Stimulated activated CD8-positive, alpha-beta memory T cell treated with anti-CD3 and anti-CD28 coated beads, Interleukin-12 subunit alpha, Interleukin-12 subunit beta, amount 100 ng/mL, for 1 hour (primary cell): Measurements from ENCODE around the gene PGBD5.

Source experiments
- DNase-seq: peaks from one replicate; pipeline ENCODE4 v3.0.0-alpha.2; 2020; ENCODE audit warnings: low read depth

PGBD5 gene

GRCh38 chr1:230396966-230397365 lies 29.2 kb downstream of the PGBD5 start:
- DNase-seq, result no peak

GRCh38 chr1:230395932-230396331 lies 30.2 kb downstream of the PGBD5 start:
- no peak for DNase-seq

GRCh38 chr1:230394741-230395140 lies 31.4 kb downstream of the PGBD5 start:
- no peak for DNase-seq

GRCh38 chr1:230394134-230394533 lies 32.0 kb downstream of the PGBD5 start:
- DNase-seq, result no peak

- DNase-seq, result no peak
Observed at GRCh38 chr1:230393722-230394121, 32.4 kb downstream of the PGBD5 start.

- no peak for DNase-seq
Observed at GRCh38 chr1:230392920-230393521, 33.1 kb downstream of the PGBD5 start.

GRCh38 chr1:230392536-230392909 lies 33.6 kb downstream of the PGBD5 start:
- DNase-seq, result no peak

GRCh38 chr1:230391776-230392535 lies 34.2 kb downstream of the PGBD5 start:
- no peak for DNase-seq

- DNase-seq, result no peak
Observed at GRCh38 chr1:230390371-230390770, 35.8 kb downstream of the PGBD5 start.

- no peak for DNase-seq
Observed at GRCh38 chr1:230387876-230388275, 38.3 kb downstream of the PGBD5 start.

- no peak for DNase-seq
Observed at GRCh38 chr1:230387296-230387695, 38.8 kb downstream of the PGBD5 start.

GRCh38 chr1:230386637-230387262 lies 39.4 kb downstream of the PGBD5 start:
- DNase-seq, result no peak

- DNase-seq, result no peak
Observed at GRCh38 chr1:230385930-230386329, 40.2 kb downstream of the PGBD5 start.

- DNase-seq, result no peak
Observed at GRCh38 chr1:230385158-230385450, 41.0 kb downstream of the PGBD5 start.

GRCh38 chr1:230384380-230385157 lies 41.6 kb downstream of the PGBD5 start:
- DNase-seq, result no peak

GRCh38 chr1:230383425-230383824 lies 42.7 kb downstream of the PGBD5 start:
- DNase-seq, result no peak

- no peak for DNase-seq
Observed at GRCh38 chr1:230382001-230382491, 44.1 kb downstream of the PGBD5 start.

GRCh38 chr1:230381585-230381984 lies 44.5 kb downstream of the PGBD5 start:
- no peak for DNase-seq

GRCh38 chr1:230381049-230381467 lies 45.1 kb downstream of the PGBD5 start:
- DNase-seq, result no peak

- DNase-seq, result no peak
Observed at GRCh38 chr1:230379928-230380327, 46.2 kb downstream of the PGBD5 start.

- DNase-seq, result no peak
Observed at GRCh38 chr1:230379462-230379861, 46.7 kb downstream of the PGBD5 start.

- no peak for DNase-seq
Observed at GRCh38 chr1:230377851-230378250, 48.3 kb downstream of the PGBD5 start.

GRCh38 chr1:230377324-230377723 lies 48.8 kb downstream of the PGBD5 start:
- no peak for DNase-seq
